NK-92 (cell line): ENCODE data around the gene CRMP1.

ENCODE experiments used
- DNase-seq: peaks from one replicate; lab custom pipeline; 2025; ENCODE audit not compliant: unreplicated experiment; lab: John Stamatoyannopoulos, UW

Gene CRMP1

GRCh38 chr4:5889002-5889696 lies 3.7 kb downstream of the CRMP1 start:
- DNase-seq, result no peak

DNA sequence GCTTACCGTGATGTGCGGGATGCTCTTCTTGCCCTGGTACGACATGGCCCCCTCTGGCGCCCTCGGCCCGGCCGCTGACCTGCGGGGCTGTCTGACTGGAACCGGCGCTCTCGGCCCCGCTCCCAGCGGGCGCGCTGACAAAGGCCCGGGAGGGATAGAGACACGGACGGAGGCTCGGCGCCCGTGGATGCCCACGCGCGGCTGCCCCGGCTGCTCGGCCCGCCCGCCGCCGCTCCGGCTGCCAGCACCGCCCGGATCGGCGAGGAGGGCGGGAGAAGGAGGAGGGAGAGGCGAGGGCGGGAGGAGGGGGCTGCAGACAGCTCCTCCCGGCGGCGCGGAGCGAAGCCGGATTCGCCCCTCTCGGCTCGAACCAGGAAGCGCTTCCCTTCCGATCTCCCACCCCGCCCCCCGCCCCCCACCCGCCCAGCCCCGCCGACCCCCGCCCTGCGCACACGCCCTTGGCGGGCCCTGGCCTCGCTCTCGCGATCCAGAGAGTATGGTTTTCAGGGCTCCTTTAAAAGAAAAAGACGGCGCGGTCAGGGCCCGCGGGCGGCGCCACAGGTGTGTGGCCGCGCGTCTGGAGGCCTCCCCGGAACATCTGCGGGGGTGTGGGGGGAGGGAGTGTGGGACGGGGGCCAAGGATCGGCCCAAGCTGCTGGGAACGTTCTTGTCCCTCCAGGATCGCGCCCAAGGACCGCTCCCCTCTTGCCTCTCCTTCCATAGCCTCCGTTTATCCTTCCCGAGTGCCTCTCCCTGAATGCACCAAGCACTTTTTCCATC lies 4.5 kb downstream of the CRMP1 start:
- DNase-seq, result no peak

- no peak for DNase-seq
These were observed 5.3 kb downstream of the CRMP1 start for GRCh38 chr4:5887361-5888221.

- no peak for DNase-seq
These were observed 5.9 kb downstream of the CRMP1 start for GRCh38 chr4:5887011-5887360.

DNA sequence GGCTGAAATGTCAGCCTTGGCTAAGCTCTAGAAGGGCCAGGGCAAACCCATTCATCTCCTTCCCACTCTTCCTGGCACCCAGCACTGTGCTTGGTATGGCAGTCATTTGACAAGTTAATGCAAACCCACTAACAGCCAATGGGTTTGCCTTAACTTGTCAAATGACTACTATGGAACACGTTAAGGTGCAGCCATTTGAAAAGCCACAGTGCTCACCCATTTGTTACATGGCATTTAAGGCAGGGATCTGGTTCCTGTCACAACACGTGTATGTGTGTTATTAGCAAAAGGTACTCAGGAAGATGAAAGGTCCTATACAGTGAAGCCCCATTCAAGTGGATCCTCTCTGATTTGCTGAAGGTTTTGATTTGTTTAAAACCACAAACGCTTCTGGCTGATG lies 7.2 kb downstream of the CRMP1 start:
- DNase-seq, result no peak

DNA sequence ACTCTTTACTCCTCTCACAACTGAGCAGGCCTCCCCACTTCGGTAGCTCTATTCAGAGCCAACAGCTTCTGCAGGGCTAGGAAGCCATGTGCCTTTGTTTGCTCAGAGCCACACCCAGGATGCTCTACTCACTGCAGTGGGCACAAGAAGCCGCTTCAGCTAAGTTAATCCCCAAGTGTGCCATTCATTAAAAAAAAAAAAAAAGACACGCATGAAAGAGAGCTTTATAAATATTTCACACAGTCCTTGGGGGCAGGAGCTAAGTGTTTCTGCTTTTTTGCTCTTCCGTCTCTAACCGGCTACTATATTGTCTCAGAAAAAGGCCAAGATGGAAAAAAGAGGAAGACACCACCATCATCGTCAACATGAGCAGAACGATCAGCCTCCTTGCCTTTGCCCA lies 8.1 kb downstream of the CRMP1 start:
- no peak for DNase-seq

DNA sequence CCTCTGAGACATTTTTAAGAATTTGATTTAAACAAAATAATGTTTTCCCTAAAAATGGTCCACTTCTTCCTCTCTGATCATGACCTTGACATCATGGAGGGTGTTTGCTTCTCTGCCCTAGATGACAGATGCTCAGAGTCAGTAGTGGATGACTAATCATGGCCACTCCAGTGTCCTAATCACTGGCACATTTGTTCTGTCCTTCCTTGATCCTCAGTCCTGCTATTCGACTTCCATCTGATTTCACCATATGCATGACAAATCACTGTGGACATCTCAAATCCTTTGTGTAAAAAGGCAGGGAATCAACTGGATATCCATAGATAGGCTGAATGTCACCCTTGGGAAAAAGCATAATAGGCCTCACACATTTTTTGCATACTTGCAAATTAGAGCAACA lies 9.0 kb downstream of the CRMP1 start:
- DNase-seq, result no peak

GRCh38 chr4:5882947-5883346 lies 9.9 kb downstream of the CRMP1 start:
- DNase-seq, result no peak

- no peak for DNase-seq
These were observed 11.5 kb downstream of the CRMP1 start for GRCh38 chr4:5881340-5881739.

- DNase-seq, result no peak
These were observed 14.5 kb downstream of the CRMP1 start for GRCh38 chr4:5878359-5878758.

DNA sequence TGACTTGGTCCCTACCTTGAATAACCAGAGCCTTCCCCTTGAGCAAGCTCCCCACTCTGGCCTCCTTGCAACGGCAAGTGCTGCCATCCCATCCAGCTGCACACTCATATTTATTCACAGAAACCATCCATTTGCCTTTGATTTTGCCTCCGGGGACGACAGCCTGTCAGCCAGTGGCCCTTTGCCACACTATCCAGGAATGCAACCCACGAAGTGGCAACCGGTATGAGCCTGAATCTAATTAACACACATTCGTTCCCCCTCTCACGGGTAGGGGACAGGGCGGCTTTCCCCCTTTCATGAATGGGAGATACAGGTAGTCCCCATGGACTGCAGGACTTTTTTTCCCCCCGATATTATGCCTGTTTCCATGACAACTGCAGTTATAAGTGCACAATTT lies 15.5 kb downstream of the CRMP1 start:
- DNase-seq, result no peak

DNA sequence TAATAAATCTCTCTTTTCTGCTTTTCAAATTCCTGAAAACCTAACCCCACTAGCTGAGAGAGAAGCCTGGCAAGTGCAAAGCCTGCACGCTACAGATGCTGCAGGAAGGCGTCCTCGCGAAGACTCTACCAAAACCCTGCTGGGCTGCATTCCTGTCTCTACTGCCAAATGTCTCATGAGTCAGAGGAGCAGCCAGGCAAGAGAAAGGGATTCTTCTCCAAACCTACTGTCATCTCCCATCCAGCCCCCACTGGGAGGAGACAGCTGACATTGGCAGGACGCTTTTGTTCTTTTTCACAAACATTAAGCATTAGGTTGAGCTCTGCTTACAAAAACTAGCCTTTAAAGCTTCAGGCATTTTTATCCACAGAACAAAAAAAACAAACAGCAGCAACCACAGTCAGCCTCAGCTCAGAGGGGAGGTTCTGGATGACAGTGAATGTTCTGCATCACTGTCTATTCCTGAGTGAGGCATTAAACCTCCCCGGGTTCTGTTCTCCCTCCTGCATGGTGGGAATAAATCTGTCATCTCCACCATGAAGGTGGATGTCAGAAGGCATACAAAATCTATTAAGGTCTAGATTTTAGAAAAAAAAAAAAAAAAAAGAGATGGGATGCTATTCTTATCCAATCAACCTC lies 18.0 kb downstream of the CRMP1 start:
- no peak for DNase-seq

- no peak for DNase-seq
These were observed 22.2 kb downstream of the CRMP1 start for GRCh38 chr4:5870701-5871100.

GRCh38 chr4:5869966-5870619 lies 22.8 kb downstream of the CRMP1 start:
- DNase-seq, result no peak

DNA sequence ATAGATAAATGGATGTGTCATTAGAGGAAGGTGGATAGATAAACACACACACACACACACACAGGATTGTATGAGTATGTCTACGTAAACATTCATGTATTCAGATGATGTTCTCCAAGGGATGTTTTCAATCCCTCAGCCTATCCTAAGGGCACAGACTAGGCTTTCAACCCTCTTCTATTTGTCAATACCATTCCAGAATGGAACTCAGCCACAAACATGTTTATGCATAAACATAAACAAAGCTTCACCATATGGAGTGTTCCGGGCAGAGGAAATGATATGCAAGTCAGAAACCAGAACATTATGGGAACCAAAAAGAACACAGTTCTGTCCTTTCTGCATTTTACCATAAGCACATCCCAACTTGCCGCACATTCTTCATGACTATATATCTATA lies 25.0 kb downstream of the CRMP1 start:
- DNase-seq, result no peak

GRCh38 chr4:5866841-5867813 lies 25.8 kb downstream of the CRMP1 start:
- no peak for DNase-seq

GRCh38 chr4:5865896-5866599 lies 26.8 kb downstream of the CRMP1 start:
- no peak for DNase-seq

- DNase-seq, result no peak
These were observed 29.3 kb downstream of the CRMP1 start for GRCh38 chr4:5863461-5864113.
